ENCODE measurements around the gene BCO1.

- no peak for TF ChIP-seq CTCF (IDR thresholded peaks at IDR 0.05; ENCODE audit: low read depth, low read length)
- TF ChIP-seq POLR2A (IDR thresholded peaks at IDR 0.05; ENCODE audit: extremely low read depth, insufficient read length), result no peak
Observed at GRCh38 chr16:81243942-81244341, 5.5 kb downstream of the BCO1 start.
